ENCODE results near the gene SHF.

Gene SHF

DNA sequence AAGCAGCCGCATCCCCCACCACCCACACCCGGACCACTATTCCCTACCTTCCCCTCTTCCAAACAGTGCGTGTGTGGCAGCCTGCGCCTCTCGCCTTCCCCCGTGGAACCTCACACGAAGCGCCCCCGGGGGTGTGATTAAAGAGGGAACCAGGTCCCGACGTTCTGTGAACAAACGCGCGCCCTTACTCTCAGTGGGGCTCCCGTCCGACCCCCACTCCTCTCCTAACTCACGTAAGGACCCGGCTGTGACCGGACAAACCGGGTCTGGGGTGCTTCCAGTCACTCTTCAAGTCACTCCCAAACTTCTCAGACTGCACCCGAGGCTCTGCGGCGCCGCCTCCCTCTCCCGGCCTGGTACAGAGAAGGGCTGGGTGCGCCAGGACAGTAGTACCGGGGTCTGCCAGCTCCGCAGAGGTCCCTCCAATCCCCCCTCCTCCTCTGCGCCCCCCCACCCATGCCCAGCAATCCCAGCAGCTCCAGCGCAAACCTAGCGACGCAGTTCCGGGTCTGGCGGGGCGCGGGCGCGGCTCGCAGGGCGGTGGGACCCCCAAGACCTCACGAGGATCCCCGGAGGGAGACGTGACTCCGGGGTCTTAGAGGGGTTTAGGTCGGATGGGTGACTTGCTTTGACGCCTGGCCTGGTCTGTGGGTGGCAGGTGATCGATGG is 58.7 kb downstream of the SHF start:
- no peak for DNase-seq (ENCODE audit: low read depth in 2 of 2)

DNA sequence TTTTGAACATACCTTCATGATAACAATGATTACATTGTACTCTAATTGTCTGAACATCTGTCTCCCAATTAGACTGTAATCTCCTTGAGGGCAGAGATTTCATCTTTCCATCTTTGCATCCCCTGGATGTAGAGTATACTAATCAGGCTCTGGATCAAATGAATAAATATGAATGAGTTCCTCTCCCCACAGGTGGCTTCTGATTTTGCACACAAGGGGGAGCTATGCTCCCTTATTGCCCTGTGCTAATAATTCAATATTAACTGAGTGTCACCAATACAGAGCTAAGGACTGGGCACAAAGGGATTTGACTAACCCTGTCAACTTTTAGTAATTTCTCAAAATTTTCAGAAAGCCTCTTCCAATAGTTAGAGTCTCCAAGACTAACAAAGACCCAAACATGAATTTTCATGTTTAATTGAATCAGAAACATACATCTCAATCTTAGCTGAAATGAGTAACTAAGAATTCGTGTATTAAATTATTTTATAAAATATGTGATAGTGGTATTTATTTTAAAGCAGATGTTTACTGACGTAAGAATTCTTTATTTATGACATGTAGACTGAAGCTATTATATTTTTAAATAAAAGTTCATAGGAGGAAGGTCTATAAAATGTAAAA is 61.1 kb downstream of the SHF start:
- peak in 1 of 2 donors; percentile 25 for DNase-seq (ENCODE audit: low read depth in 2 of 2)

- DNase-seq (ENCODE audit: low read depth in 2 of 2): no peak
These were observed 64.4 kb downstream of the SHF start for GRCh38 chr15:45123397-45123796.

DNA sequence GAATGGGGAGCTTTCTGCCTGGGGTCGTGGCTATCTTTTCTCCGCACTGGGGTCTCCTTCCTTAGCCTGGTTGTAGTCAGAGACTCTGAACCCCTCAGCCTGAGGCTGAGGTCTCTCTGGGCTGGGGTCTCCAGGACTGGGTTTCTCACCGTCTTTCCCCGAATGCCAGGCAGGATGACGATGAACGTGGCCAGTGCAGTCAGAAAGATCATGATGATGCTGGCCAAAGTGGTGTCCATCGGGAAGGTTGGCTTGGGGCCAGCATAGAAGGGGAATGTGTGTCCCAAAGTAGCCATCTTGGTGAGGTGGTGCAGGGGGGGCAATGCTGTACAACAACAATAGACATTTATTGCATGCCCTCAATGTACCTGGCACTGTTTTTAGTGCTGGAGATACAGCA is 65.0 kb downstream of the SHF start:
- no peak for DNase-seq (ENCODE audit: low read depth in 2 of 2)

DNA sequence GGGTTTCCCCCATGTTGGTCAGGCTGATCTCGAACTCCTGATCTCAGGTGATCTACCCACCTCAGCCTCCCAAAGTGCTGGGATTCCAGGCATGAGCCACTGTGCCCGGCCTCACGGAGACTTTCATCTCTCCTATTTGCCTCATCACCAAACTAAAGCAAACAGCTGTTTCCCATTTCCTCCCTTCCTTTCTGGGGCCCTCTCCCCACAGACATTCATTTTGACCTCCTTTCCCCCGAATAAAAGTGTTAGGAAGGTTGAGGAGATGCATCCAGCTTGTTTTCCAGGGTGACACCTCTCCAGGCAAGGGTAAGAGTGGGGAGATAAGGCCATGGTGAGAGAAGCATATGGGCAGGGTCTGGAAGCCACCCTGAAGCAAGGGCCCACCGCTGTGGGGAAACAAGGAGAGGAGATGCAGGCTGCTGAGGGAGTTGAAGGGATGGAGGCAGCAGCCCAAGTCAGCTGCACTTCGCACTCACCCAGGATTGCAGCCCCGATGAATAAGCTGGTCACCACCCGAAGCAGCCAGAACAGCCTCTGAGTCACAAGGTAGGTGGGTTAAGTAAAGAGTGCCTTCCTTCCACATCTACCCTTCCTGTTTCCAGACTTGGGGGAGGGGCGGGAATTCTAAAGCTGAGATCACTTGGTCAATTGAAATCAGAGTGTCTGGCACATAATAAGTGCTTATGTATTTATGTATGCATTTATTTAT is 65.9 kb downstream of the SHF start:
- DNase-seq (ENCODE audit: low read depth in 2 of 2): no peak

GRCh38 chr15:45121020-45121419 is 66.7 kb downstream of the SHF start:
- DNase-seq (ENCODE audit: low read depth in 2 of 2): no peak

DNA sequence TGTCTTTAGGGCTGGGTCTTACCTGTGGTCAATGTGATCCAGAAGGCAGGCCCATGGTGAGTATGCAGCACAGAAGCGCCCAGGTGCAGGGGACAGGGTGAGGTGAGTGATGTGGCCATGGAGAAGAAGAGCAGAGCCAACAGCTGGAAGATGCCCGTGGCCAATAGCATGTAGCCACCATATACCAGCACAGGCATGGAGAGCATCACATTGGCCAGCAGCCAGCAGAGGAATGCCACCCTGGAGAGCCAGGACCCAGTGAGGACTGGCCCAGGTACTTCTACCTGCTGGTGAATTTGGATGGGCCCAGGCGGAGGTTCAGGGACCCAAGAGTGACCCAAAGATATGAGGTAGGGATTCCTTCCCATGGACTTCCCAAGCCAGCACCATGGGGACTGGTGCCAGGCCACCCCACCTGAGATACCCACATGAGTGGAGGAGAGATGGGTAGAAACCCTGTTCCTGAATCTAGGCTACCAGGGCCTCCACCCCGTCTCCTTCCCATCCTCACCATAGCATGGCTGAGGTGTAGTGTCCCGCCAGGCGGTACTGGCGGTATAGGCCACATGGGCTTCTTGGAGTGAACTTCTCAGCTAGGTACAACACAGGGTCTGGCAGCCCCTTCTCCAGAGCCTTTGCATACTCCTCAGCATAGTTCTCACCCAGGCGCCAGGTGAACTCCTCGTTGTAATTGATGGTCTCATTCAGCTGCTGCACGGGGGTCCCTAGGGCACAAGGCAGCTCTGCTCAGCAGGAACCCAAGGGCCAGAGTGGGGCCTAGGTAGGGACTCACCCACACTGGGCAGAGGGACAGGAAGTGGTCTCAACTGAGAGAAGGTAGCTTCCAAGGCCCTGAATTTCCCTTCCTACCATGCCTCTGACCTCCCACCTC is 67.4 kb downstream of the SHF start:
- no peak for DNase-seq (ENCODE audit: low read depth in 2 of 2)

GRCh38 chr15:45118996-45119395 is 68.8 kb downstream of the SHF start:
- DNase-seq (ENCODE audit: low read depth in 2 of 2): no peak

DNA sequence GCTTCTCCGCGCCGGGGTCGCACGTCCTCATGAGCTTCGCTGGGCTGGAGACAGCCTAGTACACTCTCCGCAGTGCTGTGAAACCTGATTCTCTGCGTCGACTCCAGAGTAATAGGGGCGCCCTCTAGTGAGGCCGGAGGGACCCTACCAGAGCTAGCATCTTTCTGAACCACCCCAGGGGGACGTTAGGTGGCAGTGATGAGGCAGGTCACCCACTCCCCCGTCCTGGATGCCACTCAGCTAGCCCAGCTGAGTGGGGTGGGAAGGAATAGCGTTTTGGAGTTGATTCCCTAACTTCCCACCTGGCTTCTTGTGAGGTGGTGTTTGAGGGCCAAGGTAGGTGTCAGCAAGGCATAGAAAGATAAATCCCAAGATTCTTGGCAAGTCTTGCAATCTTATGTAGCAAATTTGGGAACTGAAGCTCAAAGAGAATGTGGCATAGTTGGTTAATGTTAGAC is 69.6 kb downstream of the SHF start:
- peak; percentile 55 to 72 for DNase-seq (ENCODE audit: low read depth in 2 of 2)

GRCh38 chr15:45117308-45118130 is 70.2 kb downstream of the SHF start:
- DNase-seq (ENCODE audit: low read depth in 2 of 2): no peak

All from stimulated activated CD8-positive, alpha-beta memory T cell treated with anti-CD3 and anti-CD28 coated beads, Interleukin-2, amount 100 ng/mL, for 1 hour (primary cell).